ENCODE data around the gene TMEM50A. TPM values are rescaled to one million over a fixed set of nuclear protein-coding genes. Genes with fewer than 3 reads are reported as not detected.
"Not testable (repeated sequence)": the region's sequence is repeated elsewhere in the genome, so short reads cannot be mapped to it uniquely, and the experiment has no call there.

TMEM50A gene
- total RNA-seq, 1 donor from 2014 or later: 106 TPM

DNA sequence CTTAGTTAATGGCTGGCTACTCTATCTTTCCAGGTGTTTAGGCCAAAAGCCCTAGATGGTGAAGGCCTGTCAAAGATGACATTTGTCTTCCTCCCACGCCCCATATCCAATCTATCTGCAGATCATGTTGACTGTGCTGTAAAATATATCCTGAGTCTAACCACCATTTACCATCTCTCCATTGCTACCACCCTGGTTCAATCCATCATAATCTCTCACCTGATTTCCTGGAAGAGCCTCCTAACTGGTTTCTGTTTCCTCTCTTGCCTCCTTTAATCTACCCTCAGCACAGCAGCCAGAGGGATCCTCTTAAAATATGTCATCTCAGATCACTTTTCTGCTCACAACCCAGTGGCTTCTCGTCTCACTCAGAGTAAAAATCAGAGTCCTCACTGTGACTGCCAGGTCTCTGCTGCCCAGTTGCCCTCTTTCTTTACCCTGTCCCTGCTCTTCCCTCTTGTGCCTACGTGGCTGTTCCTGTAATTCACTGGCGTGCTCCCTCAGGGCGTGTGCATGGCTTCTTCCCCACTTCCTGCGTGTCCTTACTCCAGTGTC is 17.8 kb downstream of the TMEM50A start:
- ATAC-seq (no peak), DNase-seq (no peak)
- Histone ChIP-seq H3K36me3 (peaks cover 88% of the 10 kb centered on the region), H3K27me3 (ENCODE audit: low read depth) (no peaks in the 10 kb centered on the region), H3K4me3 (no peak overlapping the region), H3K9me3 (no peaks in the 10 kb centered on the region), H3K27ac (no peak overlapping the region), H3K4me1 (no peaks in the 10 kb centered on the region)
- intact Hi-C loops (cut with DNase I): no loop called here
- TF ChIP-seq, protein P1, sequence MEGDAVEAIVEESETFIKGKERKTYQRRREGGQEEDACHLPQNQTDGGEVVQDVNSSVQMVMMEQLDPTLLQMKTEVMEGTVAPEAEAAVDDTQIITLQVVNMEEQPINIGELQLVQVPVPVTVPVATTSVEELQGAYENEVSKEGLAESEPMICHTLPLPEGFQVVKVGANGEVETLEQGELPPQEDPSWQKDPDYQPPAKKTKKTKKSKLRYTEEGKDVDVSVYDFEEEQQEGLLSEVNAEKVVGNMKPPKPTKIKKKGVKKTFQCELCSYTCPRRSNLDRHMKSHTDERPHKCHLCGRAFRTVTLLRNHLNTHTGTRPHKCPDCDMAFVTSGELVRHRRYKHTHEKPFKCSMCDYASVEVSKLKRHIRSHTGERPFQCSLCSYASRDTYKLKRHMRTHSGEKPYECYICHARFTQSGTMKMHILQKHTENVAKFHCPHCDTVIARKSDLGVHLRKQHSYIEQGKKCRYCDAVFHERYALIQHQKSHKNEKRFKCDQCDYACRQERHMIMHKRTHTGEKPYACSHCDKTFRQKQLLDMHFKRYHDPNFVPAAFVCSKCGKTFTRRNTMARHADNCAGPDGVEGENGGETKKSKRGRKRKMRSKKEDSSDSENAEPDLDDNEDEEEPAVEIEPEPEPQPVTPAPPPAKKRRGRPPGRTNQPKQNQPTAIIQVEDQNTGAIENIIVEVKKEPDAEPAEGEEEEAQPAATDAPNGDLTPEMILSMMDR (IDR thresholded peaks at IDR 0.05): no peak

DNA sequence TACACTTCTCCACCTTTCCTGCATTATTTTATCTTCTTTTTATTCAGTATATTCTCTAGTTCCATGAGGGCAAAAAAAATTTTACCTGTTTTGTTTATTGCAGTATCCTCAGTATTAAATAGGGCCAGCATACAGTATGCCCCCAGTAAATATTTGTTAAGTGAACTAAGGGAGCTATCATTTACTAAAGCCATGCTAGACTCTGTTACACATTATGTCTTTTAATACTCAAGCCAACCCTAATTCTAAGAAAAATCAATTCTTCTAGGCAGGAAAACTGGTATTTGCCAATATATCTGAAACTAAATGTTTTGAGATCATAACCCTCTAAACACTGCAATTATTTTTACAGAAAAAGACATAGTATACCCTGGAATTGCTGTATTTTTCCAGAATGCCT is 18.3 kb downstream of the TMEM50A start:
- DNase-seq: no peak
- no peaks in the 10 kb centered on the region for H3K27me3 ChIP-seq (ENCODE audit: low read depth)
- no peaks in the 10 kb centered on the region for H3K9me3 ChIP-seq
- H3K36me3 ChIP-seq: peaks cover 90% of the 10 kb centered on the region
- ATAC-seq: no peak
- H3K4me1 ChIP-seq: no peaks in the 10 kb centered on the region
- intact Hi-C loops (cut with DNase I): no loop called here
- H3K27ac ChIP-seq: no peak overlapping the region
- no peak overlapping the region for H3K4me3 ChIP-seq
- TF ChIP-seq, protein P1 (IDR thresholded peaks at IDR 0.05): no peak

DNA sequence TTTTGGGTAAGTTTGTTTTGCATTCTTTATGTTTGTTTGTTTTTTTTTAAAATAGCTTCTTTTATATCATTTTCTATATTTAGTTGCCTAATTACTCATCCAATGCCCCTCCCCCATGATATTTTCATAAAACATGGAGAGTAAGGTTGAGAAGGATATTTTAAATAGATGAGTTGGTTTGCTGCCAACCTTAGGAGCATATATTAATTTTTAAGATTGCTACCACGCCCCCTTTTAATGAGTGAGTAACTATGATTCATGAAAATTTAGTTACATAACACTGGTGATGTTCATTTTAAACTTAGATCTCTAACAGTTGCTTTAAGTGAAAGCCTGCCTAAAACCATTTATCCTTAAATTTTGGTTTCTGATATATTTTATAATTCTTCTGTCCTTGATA is 18.7 kb downstream of the TMEM50A start:
- Histone ChIP-seq H3K9me3 (no peaks in the 10 kb centered on the region), H3K36me3 (peaks cover 90% of the 10 kb centered on the region), H3K27ac (no peak overlapping the region), H3K27me3 (ENCODE audit: low read depth) (no peaks in the 10 kb centered on the region), H3K4me3 (no peak overlapping the region), H3K4me1 (no peaks in the 10 kb centered on the region)
- ATAC-seq (no peak), DNase-seq (no peak)
- intact Hi-C loops (cut with DNase I): no loop called here
- TF ChIP-seq, protein P1 (IDR thresholded peaks at IDR 0.05): no peak

DNA sequence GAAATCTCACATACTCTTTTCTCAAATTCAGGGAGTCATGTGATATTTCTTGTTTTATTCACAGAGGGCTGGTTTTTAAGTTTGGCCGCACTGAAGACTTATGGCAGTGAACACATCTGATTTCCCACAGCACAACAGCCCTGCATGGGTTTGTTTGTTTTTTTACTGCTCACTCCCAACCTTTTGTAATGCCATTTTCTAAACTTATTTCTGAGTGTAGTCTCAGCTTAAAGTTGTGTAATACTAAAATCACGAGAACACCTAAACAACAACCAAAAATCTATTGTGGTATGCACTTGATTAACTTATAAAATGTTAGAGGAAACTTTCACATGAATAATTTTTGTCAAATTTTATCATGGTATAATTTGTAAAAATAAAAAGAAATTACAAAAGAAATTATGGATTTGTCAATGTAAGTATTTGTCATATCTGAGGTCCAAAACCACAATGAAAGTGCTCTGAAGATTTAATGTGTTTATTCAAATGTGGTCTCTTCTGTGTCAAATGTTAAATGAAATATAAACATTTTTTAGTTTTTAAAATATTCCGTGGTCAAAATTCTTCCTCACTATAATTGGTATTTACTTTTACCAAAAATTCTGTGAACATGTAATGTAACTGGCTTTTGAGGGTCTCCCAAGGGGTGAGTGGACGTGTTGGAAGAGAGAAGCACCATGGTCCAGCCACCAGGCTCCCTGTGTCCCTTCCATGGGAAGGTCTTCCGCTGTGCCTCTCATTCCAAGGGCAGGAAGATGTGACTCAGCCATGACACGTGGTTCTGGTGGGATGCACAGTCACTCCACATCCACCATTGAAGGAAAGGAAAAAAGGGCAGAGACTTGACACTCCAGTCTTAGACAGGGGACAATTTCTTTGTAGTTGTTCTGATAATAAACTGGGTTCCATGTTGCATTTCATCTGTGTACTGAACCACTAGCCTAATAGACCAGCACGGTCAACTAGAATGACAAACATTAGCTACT is 22.8 kb downstream of the TMEM50A start:
- H3K27me3 ChIP-seq (ENCODE audit: low read depth): no peaks in the 10 kb centered on the region
- intact Hi-C loops (cut with DNase I): no loop called here
- DNase-seq (no peak), ATAC-seq (no peak)
- no peak overlapping the region for H3K27ac ChIP-seq
- TF ChIP-seq, protein P1 (IDR thresholded peaks at IDR 0.05): no peak
- H3K4me3 ChIP-seq: no peak overlapping the region
- H3K4me1 ChIP-seq: no peaks in the 10 kb centered on the region
- H3K36me3 ChIP-seq: peaks cover 54% of the 10 kb centered on the region
- no peaks in the 10 kb centered on the region for H3K9me3 ChIP-seq

DNA sequence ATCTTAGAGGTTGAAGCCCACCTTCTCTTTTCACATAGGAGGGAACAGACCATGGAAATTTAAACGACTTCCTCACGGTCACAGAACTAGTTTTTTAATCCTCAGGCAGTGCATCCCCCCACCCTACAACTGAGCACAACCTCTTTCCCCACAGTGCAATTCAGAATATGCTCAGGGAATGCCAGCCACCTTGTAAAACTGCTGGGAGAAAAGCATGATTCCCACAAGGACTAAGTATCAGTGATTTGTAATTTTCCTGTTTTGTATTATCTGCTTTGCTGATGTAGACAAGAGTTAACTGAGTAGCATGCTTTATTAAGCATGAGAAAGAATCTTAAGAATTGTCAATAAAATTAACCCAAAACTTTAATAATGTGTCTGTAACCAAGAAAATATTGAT is 23.8 kb downstream of the TMEM50A start:
- H3K27me3 ChIP-seq (ENCODE audit: low read depth): no peaks in the 10 kb centered on the region
- TF ChIP-seq, protein P1 (IDR thresholded peaks at IDR 0.05): no peak
- H3K36me3 ChIP-seq: peaks cover 46% of the 10 kb centered on the region
- intact Hi-C loops (cut with DNase I): no loop called here
- ATAC-seq (no peak), DNase-seq (no peak)
- no peaks in the 10 kb centered on the region for H3K9me3 ChIP-seq
- no peak overlapping the region for H3K4me3 ChIP-seq
- H3K27ac ChIP-seq: no peak overlapping the region
- H3K4me1 ChIP-seq: no peaks in the 10 kb centered on the region

DNA sequence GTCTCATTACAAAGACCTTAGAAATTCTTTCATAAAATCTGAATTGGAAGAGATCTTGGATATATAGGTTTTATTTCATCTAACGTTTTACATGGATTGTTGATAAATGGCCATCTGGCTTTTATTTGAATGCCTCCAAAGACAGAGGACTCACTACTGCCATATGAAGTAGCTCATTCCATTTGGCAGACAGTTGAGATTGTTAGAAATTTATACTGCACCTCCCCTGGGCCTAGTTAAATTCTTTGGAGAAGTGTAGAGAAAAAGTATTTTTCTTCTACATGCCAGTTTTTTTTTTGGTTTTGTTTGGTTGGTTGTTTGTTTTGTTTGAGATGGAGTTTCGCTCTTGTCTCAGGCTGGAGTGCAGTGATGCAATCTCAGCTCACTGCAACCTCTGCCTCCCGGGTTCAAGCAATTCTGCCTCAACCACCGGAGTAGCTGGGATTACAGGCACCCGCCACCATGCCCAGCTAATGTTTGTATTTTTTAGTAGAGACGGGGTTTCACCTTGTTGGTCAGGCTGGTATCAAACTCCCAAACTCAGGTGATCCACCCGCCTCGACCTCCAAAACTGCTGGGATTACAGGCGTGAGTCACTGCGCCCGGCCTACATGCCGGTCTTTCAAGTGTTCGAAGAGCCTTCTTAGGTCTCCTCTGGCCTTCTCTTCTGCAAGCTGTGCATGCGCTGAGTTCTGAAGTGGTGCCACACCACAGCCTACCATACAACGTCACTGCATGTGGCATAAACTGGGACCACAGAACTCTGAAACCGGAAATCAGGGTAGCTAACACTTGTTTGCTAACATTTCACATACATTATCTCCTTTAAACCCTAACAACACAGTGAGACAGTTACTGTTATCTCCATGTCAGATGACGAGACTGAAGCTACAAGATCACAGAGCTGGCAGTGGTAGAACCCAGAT is 24.8 kb downstream of the TMEM50A start:
- H3K9me3 ChIP-seq; H3K27ac ChIP-seq; H3K4me3 ChIP-seq; H3K27me3 ChIP-seq (ENCODE audit: low read depth); intact Hi-C loops (cut with DNase I); DNase-seq; H3K4me1 ChIP-seq: not testable (repeated sequence)
- ATAC-seq: peak in 1 of 2 donors; percentile 82
- peaks cover 43% of the 10 kb centered on the region for H3K36me3 ChIP-seq
